ENCODE results near the gene KLC3.

KLC3 gene

DNA sequence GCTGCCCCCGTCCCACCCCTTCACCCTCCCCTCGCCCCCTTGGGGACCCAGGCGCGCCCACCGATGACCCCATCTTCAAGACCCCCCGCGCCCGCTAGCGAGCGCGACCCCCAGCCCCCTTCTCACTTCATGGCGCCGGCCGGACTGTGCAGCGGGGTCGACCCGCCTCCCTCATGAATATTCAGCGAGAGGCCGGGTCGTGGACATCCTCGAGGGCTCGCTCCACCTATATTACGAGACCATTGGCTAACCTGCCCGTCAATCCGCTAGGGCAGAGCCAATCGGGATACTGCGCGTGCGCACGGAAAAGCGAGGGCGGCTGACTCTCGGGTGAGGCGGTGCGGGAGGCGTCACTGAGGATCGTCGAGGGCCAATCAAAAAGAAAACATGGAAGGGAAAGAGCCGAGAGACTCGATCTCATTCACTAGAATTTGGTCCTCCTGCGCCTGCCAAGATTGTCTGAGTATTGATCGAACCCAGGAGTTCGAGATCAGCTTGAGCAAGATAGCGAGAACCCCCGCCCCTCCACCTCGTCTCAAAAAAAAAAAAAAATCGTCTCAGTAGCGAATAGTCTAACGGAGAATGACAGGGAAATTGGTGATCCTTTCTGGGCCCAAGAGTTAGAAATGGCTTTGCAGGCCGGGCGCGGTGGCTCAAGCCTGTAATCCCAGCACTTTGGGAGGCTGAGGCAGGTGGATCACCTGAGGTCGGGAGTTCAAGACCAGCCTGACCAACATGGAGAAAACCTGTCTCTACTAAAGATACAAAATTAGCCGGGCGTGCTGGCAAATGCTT lies 30.1 kb downstream of the KLC3 start, which contains the start of gene ERCC2:
ERCC2 (minus strand) TSS at position 164 of the 795 bp plus-strand sequence; CDS start at position 131, 33 bp downstream.
- H3K9ac ChIP-seq (ENCODE audit: low read depth, low read length, poor library complexity, severe bottlenecking) = peak within 1 kb of the TSS; percentile 82
- no peaks in the 10 kb centered on the region for H3K27me3 ChIP-seq (ENCODE audit: insufficient read depth, low read length, poor library complexity, severe bottlenecking)
- no peaks in the 10 kb centered on the region for H3F3A ChIP-seq (ENCODE audit: low read depth)
- H3K4me2 ChIP-seq (ENCODE audit: low read depth, low read length, poor library complexity, severe bottlenecking) = peak within 1 kb of the TSS; percentile 88
- TF ChIP-seq, protein P1, sequence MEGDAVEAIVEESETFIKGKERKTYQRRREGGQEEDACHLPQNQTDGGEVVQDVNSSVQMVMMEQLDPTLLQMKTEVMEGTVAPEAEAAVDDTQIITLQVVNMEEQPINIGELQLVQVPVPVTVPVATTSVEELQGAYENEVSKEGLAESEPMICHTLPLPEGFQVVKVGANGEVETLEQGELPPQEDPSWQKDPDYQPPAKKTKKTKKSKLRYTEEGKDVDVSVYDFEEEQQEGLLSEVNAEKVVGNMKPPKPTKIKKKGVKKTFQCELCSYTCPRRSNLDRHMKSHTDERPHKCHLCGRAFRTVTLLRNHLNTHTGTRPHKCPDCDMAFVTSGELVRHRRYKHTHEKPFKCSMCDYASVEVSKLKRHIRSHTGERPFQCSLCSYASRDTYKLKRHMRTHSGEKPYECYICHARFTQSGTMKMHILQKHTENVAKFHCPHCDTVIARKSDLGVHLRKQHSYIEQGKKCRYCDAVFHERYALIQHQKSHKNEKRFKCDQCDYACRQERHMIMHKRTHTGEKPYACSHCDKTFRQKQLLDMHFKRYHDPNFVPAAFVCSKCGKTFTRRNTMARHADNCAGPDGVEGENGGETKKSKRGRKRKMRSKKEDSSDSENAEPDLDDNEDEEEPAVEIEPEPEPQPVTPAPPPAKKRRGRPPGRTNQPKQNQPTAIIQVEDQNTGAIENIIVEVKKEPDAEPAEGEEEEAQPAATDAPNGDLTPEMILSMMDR (conservative IDR thresholded peaks at IDR 0.05; ENCODE audit: low read length) = no peak
- no peak for TF ChIP-seq EZH2phosphoT487 (IDR thresholded peaks at IDR 0.05; ENCODE audit: borderline replicate concordance)
- H3K36me3 ChIP-seq (ENCODE audit: insufficient read depth, low read length) = no peaks in the 10 kb centered on the region
- peak within 1 kb of the TSS; percentile 87 for H2AFZ ChIP-seq (ENCODE audit: low read length)
- peak within 1 kb of the TSS; percentile 98 for H3K4me3 ChIP-seq (ENCODE audit: low read length, poor library complexity, severe bottlenecking)
- H3K9me2 ChIP-seq (replicated peaks; ENCODE audit: low read depth, low read length) = no peaks in the 10 kb centered on the region
- H3K9me3 ChIP-seq (ENCODE audit: insufficient read depth, low read depth, low read length) = no peaks in the 10 kb centered on the region
- peaks cover 11% of the 10 kb centered on the region for H3K4me1 ChIP-seq (ENCODE audit: insufficient read depth, low read length, poor library complexity, severe bottlenecking)
- H3K79me2 ChIP-seq (ENCODE audit: insufficient read depth, low read length) = peaks cover 7% of the 10 kb centered on the region; the same call in 1 of the 2 replicates
- no peaks in the 10 kb centered on the region for H4K20me1 ChIP-seq (ENCODE audit: insufficient read depth, low read length, poor library complexity, severe bottlenecking)

GRCh38 chr19:45376045-45376724 lies 35.6 kb downstream of the KLC3 start:
- H4K20me1 ChIP-seq (ENCODE audit: insufficient read depth, low read length, poor library complexity, severe bottlenecking) = no peaks in the 10 kb centered on the region
- no peaks in the 10 kb centered on the region for H3F3A ChIP-seq (ENCODE audit: low read depth)
- no peaks in the 10 kb centered on the region for H3K36me3 ChIP-seq (ENCODE audit: insufficient read depth, low read length)
- H3K27me3 ChIP-seq (ENCODE audit: insufficient read depth, low read length, poor library complexity, severe bottlenecking) = no peaks in the 10 kb centered on the region
- H3K4me2 ChIP-seq (ENCODE audit: low read depth, low read length, poor library complexity, severe bottlenecking) = no peak overlapping the region
- no peaks in the 10 kb centered on the region for H3K9me3 ChIP-seq (ENCODE audit: insufficient read depth, low read depth, low read length)
- H3K9ac ChIP-seq (ENCODE audit: low read depth, low read length, poor library complexity, severe bottlenecking) = no peak overlapping the region
- H3K4me3 ChIP-seq (ENCODE audit: low read length, poor library complexity, severe bottlenecking) = no peak overlapping the region
- H3K4me1 ChIP-seq (ENCODE audit: insufficient read depth, low read length, poor library complexity, severe bottlenecking) = no peaks in the 10 kb centered on the region
- no peaks in the 10 kb centered on the region for H3K79me2 ChIP-seq (ENCODE audit: insufficient read depth, low read length)
- TF ChIP-seq, protein P1 (conservative IDR thresholded peaks at IDR 0.05; ENCODE audit: low read length) = no peak
- no peak for TF ChIP-seq EZH2phosphoT487 (IDR thresholded peaks at IDR 0.05; ENCODE audit: borderline replicate concordance)
- H2AFZ ChIP-seq (ENCODE audit: low read length) = no peak overlapping the region
- no peaks in the 10 kb centered on the region for H3K9me2 ChIP-seq (replicated peaks; ENCODE audit: low read depth, low read length)

DNA sequence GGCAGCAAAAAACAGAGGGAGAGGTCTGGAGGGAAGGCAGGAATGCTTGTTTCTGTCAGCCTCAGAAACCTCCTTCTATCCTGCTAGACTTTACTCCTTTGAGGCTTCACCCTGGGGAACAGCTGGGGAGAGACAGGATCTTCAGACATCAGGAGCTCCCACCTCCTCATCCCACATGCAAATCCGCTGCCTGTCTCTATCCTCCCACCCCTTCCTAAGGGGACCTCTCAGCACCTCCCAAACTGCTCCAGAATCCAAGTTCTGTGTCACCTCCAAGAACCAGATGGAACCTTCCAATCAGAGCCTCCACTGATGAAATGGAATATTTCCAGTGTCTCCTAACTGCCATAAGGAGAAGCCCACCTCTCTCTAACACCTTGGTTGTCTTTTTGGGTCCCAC lies 39.6 kb downstream of the KLC3 start:
- Histone ChIP-seq H4K20me1 (ENCODE audit: insufficient read depth, low read length, poor library complexity, severe bottlenecking) (no peaks in the 10 kb centered on the region), H3K9ac (ENCODE audit: low read depth, low read length, poor library complexity, severe bottlenecking) (no peak overlapping the region), H3K36me3 (ENCODE audit: insufficient read depth, low read length) (no peaks in the 10 kb centered on the region), H3K9me3 (ENCODE audit: insufficient read depth, low read depth, low read length) (no peaks in the 10 kb centered on the region), H3K27me3 (ENCODE audit: insufficient read depth, low read length, poor library complexity, severe bottlenecking) (no peaks in the 10 kb centered on the region), H3F3A (ENCODE audit: low read depth) (no peaks in the 10 kb centered on the region), H3K79me2 (ENCODE audit: insufficient read depth, low read length) (no peaks in the 10 kb centered on the region), H3K4me3 (ENCODE audit: low read length, poor library complexity, severe bottlenecking) (no peak overlapping the region), H3K4me2 (ENCODE audit: low read depth, low read length, poor library complexity, severe bottlenecking) (no peak overlapping the region), H3K4me1 (ENCODE audit: insufficient read depth, low read length, poor library complexity, severe bottlenecking) (no peaks in the 10 kb centered on the region), H2AFZ (ENCODE audit: low read length) (no peak overlapping the region), H3K9me2 (replicated peaks; ENCODE audit: low read depth, low read length) (no peaks in the 10 kb centered on the region)
- TF ChIP-seq EZH2phosphoT487 (IDR thresholded peaks at IDR 0.05; ENCODE audit: borderline replicate concordance) = no peak
- TF ChIP-seq, protein P1 (conservative IDR thresholded peaks at IDR 0.05; ENCODE audit: low read length) = no peak

Data from Loucy (cell line).